GM23338 (cell line): ENCODE results near the gene RPS13. TPM values are rescaled to one million over a fixed set of nuclear protein-coding genes. Genes with fewer than 3 reads are reported as not detected.

Experiments used
- ATAC-seq: fragments of 200-7000 bp; cut with Tn5 transposase; 3 replicates; pipeline ENCODE4 v1.9.1; 2020
- DNase-seq: peaks from one replicate; pipeline ENCODE4 v3.0.0-alpha.2; 2015; ENCODE audit warnings: low spot score
- H2AFZ ChIP-seq: fragments of 200-600 bp; sonication (generic); 2 replicates; pipeline ENCODE4 v1.8.0; 2016; ENCODE audit warnings: antibody characterized with exemption, mild to moderate bottlenecking, moderate library complexity
- H3F3A ChIP-seq: fragments of 200-600 bp; sonication (generic); replicated peaks from 2 replicates; pipeline ENCODE4 v1.8.0; 2017; ENCODE audit warnings: antibody characterized with exemption, mixed run types, low read depth
- H3K27ac ChIP-seq: fragments of 200-600 bp; sonication (generic); 2 replicates; pipeline ENCODE4 v1.6.1; 2016; ENCODE audit warnings: low read depth
- H3K27me3 ChIP-seq: fragments of 200-600 bp; sonication (generic); 2 replicates; pipeline ENCODE4 v1.8.0; 2016; ENCODE audit warnings: mild to moderate bottlenecking, mixed run types, moderate library complexity; ENCODE audit not compliant: insufficient read depth
- H3K36me3 ChIP-seq: fragments of 200-600 bp; sonication (generic); 2 replicates; pipeline ENCODE4 v1.8.0; 2016; ENCODE audit warnings: mild to moderate bottlenecking; ENCODE audit not compliant: insufficient read depth
- H3K4me1 ChIP-seq: fragments of 200-600 bp; sonication (generic); 2 replicates; pipeline ENCODE4 v1.8.0; 2016; ENCODE audit warnings: mild to moderate bottlenecking, moderate library complexity; ENCODE audit not compliant: insufficient read depth
- H3K4me2 ChIP-seq: fragments of 200-600 bp; sonication (generic); 2 replicates; pipeline ENCODE4 v1.7.1; 2017; ENCODE audit warnings: mixed run types
- H3K4me3 ChIP-seq: fragments of 200-600 bp; sonication (generic); 2 replicates; pipeline ENCODE4 v1.6.1; 2016; ENCODE audit warnings: mixed run types
- H3K79me2 ChIP-seq: fragments of 200-600 bp; sonication (generic); replicated peaks from 2 replicates; pipeline ENCODE4 v1.8.0; 2017; ENCODE audit warnings: mild to moderate bottlenecking; ENCODE audit not compliant: insufficient read depth
- H3K9me2 ChIP-seq: fragments of 200-600 bp; sonication (generic); 2 replicates; pipeline ENCODE4 v1.8.0; 2017; ENCODE audit not compliant: insufficient read depth
- H4K20me1 ChIP-seq: fragments of 200-600 bp; sonication (generic); replicated peaks from 2 replicates; pipeline ENCODE4 v1.8.0; 2017; ENCODE audit warnings: mild to moderate bottlenecking; ENCODE audit not compliant: insufficient read depth
- H3K27ac Mint-ChIP-seq: 2 replicates; pipeline ENCODE4 v1.8.0; 2020; ENCODE audit warnings: inconsistent platforms, mild to moderate bottlenecking, moderate library complexity, mixed read lengths
- H3K27me3 Mint-ChIP-seq: 3 replicates; pipeline ENCODE4 v1.8.0; 2022; ENCODE audit warnings: low read depth, mild to moderate bottlenecking, moderate library complexity, mixed read lengths, inconsistent platforms; ENCODE audit not compliant: insufficient read depth, poor library complexity
- H3K36me3 Mint-ChIP-seq: 3 replicates; pipeline ENCODE4 v1.8.0; 2021; ENCODE audit warnings: low read depth, mild to moderate bottlenecking, inconsistent platforms, moderate library complexity, mixed read lengths
- H3K4me1 Mint-ChIP-seq: 3 replicates; pipeline ENCODE4 v1.8.0; 2020; ENCODE audit warnings: mild to moderate bottlenecking, inconsistent platforms, mixed read lengths
- H3K4me3 Mint-ChIP-seq: 3 replicates; pipeline ENCODE4 v1.8.0; 2021; ENCODE audit warnings: moderate library complexity, mild to moderate bottlenecking, inconsistent platforms, mixed read lengths
- H3K9me3 Mint-ChIP-seq: 3 replicates; pipeline ENCODE4 v1.8.0; 2020; ENCODE audit warnings: moderate library complexity, mild to moderate bottlenecking, inconsistent platforms, mixed read lengths
- CREB1 ChIP-seq: fragments of 250-450 bp; sonication (Bioruptor Pico); IDR thresholded peaks from 2 replicates; pipeline ENCODE4 v1.5.0; 2020; ENCODE audit warnings: low read depth, mild to moderate bottlenecking, moderate library complexity
- EZH2 ChIP-seq: fragments of 200-600 bp; sonication (generic); IDR thresholded peaks from one replicate; pipeline ENCODE4 v1.8.0; 2017; ENCODE audit warnings: antibody characterized with exemption, mild to moderate bottlenecking, low read depth; ENCODE audit not compliant: unreplicated experiment
- EZH2phosphoT487 ChIP-seq: fragments of 200-600 bp; sonication (generic); IDR thresholded peaks from one replicate; pipeline ENCODE4 v1.8.1; 2018; ENCODE audit warnings: antibody characterized with exemption; ENCODE audit not compliant: unreplicated experiment
- JUNB ChIP-seq: IDR thresholded peaks from one replicate; pipeline ENCODE4 v1.6.1; 2016; ENCODE audit warnings: antibody characterized with exemption; ENCODE audit not compliant: unreplicated experiment
- NANOG ChIP-seq: IDR thresholded peaks from 2 replicates; pipeline ENCODE4 v1.6.1; 2016; ENCODE audit warnings: antibody characterized with exemption, borderline replicate concordance
- POLR2AphosphoS5 ChIP-seq: IDR thresholded peaks from 2 replicates; pipeline ENCODE4 v1.6.1; 2016; ENCODE audit warnings: antibody characterized with exemption, low read depth
- STAT1 ChIP-seq: IDR thresholded peaks from one replicate; pipeline ENCODE4 v1.6.1; 2016; ENCODE audit warnings: antibody characterized with exemption; ENCODE audit not compliant: unreplicated experiment
- ZNF114 ChIP-seq: fragments of 250-450 bp; sonication (Bioruptor Pico); IDR thresholded peaks from 2 replicates; pipeline ENCODE4 v1.5.0; 2020; ENCODE audit warnings: mild to moderate bottlenecking, moderate library complexity
- ZNF331 ChIP-seq: fragments of 250-450 bp; sonication (Bioruptor Pico); IDR thresholded peaks from 2 replicates; pipeline ENCODE4 v1.5.0; 2020; ENCODE audit warnings: low read depth, mild to moderate bottlenecking, moderate library complexity
- polyA plus RNA-seq: library from polyadenylated mRNA; unstranded; fragments of >200 nt; fragmentation: Nextera tagmentation; extraction: Ambion mirVana; gene quantifications from 2 replicates; pipeline ENCODE4 v1.2.1, GENCODE V29; 2016
- total RNA-seq: library from RNA; depleted of rRNA; stranded (reverse); fragments of >200 nt; shearing (Covaris generic); gene quantifications from 2 replicates; pipeline ENCODE4 v1.2.3, GENCODE V29; 2014
- TF ChIP-seq, protein P1 (sequence below): IDR thresholded peaks from one replicate; pipeline ENCODE4 v1.6.1; 2018; ENCODE audit warnings: antibody characterized with exemption; ENCODE audit not compliant: unreplicated experiment
- TF ChIP-seq, protein P2 (sequence below), 2 experiments: fragments of 200-600 bp in 1 of 2; sonication (generic) in 1 of 2; conservative IDR thresholded peaks; 2 replicates each; pipeline versions ENCODE4 v1.5.1 to v1.6.1; 2016 to 2017; ENCODE audit warnings: antibody characterized with exemption in 2 of 2, low read depth in 2 of 2, mild to moderate bottlenecking in 2 of 2, moderate library complexity in 1 of 2
- TF ChIP-seq, protein P3 (sequence below): fragments of 250-450 bp; sonication (Bioruptor Pico); IDR thresholded peaks from 2 replicates; pipeline ENCODE4 v1.5.0; 2020; ENCODE audit warnings: mild to moderate bottlenecking, moderate library complexity
- TF ChIP-seq, protein P4 (sequence below): IDR thresholded peaks from 2 replicates; pipeline ENCODE4 v1.6.1; 2016; ENCODE audit warnings: antibody characterized with exemption

Gene RPS13
- total and polyA plus RNA-seq, 2 experiments from 2014 or later, result 1,211 to 1,717 TPM

DNA sequence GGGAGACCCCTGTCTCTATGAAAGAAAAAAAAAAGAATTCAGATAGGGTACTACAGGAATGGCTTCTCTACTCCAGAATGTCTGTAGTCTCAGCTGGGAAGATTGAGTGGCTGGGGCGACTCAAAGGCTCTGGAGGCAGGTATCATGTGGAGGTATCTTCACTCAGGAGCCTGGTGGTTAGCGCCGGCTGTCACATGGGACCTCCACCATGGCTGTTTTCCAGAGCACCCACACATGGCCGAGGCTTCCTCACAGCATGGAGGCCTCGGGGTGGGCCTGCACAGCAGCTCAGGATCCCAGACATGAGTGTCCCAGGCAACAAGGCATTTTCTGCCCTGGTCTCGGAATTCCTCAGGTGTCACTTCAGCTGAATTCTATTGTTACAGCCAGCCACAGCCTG, 10.1 kb downstream of the RPS13 start:
- DNase-seq (no peak), ATAC-seq (no peak)
- H3K36me3 ChIP-seq, result no peaks in the 10 kb centered on the region
- no peaks in the 10 kb centered on the region for H3K9me3 Mint-ChIP-seq
- H3K4me1 ChIP-seq, result no peaks in the 10 kb centered on the region
- no peak overlapping the region for H3K4me2 ChIP-seq
- peaks cover 5% of the 10 kb centered on the region for H3K4me1 Mint-ChIP-seq
- H3F3A ChIP-seq, result no peaks in the 10 kb centered on the region; the same call in none of the 2 replicates
- no peak overlapping the region for H3K4me3 ChIP-seq
- TF ChIP-seq, protein P1, sequence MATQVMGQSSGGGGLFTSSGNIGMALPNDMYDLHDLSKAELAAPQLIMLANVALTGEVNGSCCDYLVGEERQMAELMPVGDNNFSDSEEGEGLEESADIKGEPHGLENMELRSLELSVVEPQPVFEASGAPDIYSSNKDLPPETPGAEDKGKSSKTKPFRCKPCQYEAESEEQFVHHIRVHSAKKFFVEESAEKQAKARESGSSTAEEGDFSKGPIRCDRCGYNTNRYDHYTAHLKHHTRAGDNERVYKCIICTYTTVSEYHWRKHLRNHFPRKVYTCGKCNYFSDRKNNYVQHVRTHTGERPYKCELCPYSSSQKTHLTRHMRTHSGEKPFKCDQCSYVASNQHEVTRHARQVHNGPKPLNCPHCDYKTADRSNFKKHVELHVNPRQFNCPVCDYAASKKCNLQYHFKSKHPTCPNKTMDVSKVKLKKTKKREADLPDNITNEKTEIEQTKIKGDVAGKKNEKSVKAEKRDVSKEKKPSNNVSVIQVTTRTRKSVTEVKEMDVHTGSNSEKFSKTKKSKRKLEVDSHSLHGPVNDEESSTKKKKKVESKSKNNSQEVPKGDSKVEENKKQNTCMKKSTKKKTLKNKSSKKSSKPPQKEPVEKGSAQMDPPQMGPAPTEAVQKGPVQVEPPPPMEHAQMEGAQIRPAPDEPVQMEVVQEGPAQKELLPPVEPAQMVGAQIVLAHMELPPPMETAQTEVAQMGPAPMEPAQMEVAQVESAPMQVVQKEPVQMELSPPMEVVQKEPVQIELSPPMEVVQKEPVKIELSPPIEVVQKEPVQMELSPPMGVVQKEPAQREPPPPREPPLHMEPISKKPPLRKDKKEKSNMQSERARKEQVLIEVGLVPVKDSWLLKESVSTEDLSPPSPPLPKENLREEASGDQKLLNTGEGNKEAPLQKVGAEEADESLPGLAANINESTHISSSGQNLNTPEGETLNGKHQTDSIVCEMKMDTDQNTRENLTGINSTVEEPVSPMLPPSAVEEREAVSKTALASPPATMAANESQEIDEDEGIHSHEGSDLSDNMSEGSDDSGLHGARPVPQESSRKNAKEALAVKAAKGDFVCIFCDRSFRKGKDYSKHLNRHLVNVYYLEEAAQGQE, result no peak
- TF ChIP-seq, protein P2, sequence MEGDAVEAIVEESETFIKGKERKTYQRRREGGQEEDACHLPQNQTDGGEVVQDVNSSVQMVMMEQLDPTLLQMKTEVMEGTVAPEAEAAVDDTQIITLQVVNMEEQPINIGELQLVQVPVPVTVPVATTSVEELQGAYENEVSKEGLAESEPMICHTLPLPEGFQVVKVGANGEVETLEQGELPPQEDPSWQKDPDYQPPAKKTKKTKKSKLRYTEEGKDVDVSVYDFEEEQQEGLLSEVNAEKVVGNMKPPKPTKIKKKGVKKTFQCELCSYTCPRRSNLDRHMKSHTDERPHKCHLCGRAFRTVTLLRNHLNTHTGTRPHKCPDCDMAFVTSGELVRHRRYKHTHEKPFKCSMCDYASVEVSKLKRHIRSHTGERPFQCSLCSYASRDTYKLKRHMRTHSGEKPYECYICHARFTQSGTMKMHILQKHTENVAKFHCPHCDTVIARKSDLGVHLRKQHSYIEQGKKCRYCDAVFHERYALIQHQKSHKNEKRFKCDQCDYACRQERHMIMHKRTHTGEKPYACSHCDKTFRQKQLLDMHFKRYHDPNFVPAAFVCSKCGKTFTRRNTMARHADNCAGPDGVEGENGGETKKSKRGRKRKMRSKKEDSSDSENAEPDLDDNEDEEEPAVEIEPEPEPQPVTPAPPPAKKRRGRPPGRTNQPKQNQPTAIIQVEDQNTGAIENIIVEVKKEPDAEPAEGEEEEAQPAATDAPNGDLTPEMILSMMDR (conservative IDR thresholded peaks at IDR 0.05; ENCODE audit: low read depth in 2 of 2), result no peak
- TF ChIP-seq, protein P3, sequence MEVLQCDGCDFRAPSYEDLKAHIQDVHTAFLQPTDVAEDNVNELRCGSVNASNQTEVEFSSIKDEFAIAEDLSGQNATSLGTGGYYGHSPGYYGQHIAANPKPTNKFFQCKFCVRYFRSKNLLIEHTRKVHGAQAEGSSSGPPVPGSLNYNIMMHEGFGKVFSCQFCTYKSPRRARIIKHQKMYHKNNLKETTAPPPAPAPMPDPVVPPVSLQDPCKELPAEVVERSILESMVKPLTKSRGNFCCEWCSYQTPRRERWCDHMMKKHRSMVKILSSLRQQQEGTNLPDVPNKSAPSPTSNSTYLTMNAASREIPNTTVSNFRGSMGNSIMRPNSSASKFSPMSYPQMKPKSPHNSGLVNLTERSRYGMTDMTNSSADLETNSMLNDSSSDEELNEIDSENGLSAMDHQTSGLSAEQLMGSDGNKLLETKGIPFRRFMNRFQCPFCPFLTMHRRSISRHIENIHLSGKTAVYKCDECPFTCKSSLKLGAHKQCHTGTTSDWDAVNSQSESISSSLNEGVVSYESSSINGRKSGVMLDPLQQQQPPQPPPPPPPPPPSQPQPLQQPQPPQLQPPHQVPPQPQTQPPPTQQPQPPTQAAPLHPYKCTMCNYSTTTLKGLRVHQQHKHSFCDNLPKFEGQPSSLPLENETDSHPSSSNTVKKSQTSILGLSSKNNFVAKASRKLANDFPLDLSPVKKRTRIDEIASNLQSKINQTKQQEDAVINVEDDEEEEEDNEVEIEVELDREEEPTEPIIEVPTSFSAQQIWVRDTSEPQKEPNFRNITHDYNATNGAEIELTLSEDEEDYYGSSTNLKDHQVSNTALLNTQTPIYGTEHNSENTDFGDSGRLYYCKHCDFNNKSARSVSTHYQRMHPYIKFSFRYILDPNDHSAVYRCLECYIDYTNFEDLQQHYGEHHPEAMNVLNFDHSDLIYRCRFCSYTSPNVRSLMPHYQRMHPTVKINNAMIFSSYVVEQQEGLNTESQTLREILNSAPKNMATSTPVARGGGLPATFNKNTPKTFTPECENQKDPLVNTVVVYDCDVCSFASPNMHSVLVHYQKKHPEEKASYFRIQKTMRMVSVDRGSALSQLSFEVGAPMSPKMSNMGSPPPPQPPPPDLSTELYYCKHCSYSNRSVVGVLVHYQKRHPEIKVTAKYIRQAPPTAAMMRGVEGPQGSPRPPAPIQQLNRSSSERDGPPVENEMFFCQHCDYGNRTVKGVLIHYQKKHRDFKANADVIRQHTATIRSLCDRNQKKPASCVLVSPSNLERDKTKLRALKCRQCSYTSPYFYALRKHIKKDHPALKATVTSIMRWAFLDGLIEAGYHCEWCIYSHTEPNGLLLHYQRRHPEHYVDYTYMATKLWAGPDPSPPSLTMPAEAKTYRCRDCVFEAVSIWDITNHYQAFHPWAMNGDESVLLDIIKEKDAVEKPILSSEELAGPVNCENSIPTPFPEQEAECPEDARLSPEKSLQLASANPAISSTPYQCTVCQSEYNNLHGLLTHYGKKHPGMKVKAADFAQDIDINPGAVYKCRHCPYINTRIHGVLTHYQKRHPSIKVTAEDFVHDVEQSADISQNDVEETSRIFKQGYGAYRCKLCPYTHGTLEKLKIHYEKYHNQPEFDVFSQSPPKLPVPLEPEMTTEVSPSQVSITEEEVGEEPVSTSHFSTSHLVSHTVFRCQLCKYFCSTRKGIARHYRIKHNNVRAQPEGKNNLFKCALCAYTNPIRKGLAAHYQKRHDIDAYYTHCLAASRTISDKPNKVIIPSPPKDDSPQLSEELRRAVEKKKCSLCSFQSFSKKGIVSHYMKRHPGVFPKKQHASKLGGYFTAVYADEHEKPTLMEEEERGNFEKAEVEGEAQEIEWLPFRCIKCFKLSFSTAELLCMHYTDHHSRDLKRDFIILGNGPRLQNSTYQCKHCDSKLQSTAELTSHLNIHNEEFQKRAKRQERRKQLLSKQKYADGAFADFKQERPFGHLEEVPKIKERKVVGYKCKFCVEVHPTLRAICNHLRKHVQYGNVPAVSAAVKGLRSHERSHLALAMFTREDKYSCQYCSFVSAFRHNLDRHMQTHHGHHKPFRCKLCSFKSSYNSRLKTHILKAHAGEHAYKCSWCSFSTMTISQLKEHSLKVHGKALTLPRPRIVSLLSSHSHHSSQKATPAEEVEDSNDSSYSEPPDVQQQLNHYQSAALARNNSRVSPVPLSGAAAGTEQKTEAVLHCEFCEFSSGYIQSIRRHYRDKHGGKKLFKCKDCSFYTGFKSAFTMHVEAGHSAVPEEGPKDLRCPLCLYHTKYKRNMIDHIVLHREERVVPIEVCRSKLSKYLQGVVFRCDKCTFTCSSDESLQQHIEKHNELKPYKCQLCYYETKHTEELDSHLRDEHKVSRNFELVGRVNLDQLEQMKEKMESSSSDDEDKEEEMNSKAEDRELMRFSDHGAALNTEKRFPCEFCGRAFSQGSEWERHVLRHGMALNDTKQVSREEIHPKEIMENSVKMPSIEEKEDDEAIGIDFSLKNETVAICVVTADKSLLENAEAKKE (CRISPR knock-in tag), result no peak
- no peak for TF ChIP-seq ZNF331
- TF ChIP-seq EZH2phosphoT487, result no peak
- TF ChIP-seq CREB1 (CRISPR knock-in tag), result no peak
- TF ChIP-seq STAT1, result no peak
- TF ChIP-seq POLR2AphosphoS5, result no peak
- TF ChIP-seq NANOG, result no peak
- no peak for TF ChIP-seq ZNF114 (CRISPR knock-in tag)
- no peak for TF ChIP-seq EZH2
- TF ChIP-seq, protein P4, sequence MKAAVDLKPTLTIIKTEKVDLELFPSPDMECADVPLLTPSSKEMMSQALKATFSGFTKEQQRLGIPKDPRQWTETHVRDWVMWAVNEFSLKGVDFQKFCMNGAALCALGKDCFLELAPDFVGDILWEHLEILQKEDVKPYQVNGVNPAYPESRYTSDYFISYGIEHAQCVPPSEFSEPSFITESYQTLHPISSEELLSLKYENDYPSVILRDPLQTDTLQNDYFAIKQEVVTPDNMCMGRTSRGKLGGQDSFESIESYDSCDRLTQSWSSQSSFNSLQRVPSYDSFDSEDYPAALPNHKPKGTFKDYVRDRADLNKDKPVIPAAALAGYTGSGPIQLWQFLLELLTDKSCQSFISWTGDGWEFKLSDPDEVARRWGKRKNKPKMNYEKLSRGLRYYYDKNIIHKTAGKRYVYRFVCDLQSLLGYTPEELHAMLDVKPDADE, result no peak
- TF ChIP-seq JUNB, result no peak
- H3K9me2 ChIP-seq, result no peaks in the 10 kb centered on the region
- no peak overlapping the region for H3K27ac Mint-ChIP-seq
- H3K27me3 Mint-ChIP-seq, result peaks cover 5% of the 10 kb centered on the region
- H3K79me2 ChIP-seq, result no peaks in the 10 kb centered on the region
- H3K36me3 Mint-ChIP-seq, result peaks cover 3% of the 10 kb centered on the region; the same call in 1 of the 3 replicates
- H3K27me3 ChIP-seq, result no peaks in the 10 kb centered on the region
- H3K4me3 Mint-ChIP-seq, result no peak overlapping the region
- H2AFZ ChIP-seq, result no peak overlapping the region
- no peaks in the 10 kb centered on the region for H4K20me1 ChIP-seq
- H3K27ac ChIP-seq, result no peak overlapping the region
